Gastroesophageal sphincter (tissue), 3 donors: ENCODE measurements around the gene PCSK5.

ENCODE experiments used
- POLR2AphosphoS5 ChIP-seq: sonication (generic); formaldehyde crosslinking; IDR thresholded peaks from one replicate; pipeline ENCODE4 v1.6.1; 2017; ENCODE audit warnings: antibody characterized with exemption
- TF ChIP-seq, protein P1 (sequence below), 4 experiments: fragments of 200-600 bp in 2 of 4; fragments of 450-650 bp in 2 of 4; sonication (generic) in 1 of 4; IDR thresholded peaks; one replicate each; pipeline ENCODE4 v1.5.1; 2017 to 2019; ENCODE audit warnings: antibody characterized with exemption in 4 of 4, mild to moderate bottlenecking in 2 of 4, moderate library complexity in 2 of 4

DNA sequence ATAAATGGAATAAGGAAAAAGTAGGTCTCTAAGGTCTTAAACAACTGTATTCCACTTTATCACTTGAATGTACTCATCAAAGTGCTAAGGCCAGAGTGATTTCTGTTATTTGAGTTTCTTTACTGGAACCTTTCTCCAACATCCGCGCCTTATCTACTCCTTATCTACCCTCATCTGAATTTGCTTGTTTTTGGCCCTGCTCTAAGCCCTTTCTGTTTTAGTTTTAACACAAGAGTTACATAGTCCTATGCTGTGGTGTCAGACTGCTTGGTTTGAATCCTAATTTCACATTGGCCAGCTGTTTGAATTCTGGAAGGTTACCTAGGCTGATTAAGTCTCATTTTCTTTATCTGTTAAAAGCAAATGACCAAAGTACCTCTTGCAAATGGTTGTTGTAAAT lies 128.3 kb downstream of the PCSK5 start:
- TF ChIP-seq POLR2AphosphoS5, result no peak
- TF ChIP-seq, protein P1, sequence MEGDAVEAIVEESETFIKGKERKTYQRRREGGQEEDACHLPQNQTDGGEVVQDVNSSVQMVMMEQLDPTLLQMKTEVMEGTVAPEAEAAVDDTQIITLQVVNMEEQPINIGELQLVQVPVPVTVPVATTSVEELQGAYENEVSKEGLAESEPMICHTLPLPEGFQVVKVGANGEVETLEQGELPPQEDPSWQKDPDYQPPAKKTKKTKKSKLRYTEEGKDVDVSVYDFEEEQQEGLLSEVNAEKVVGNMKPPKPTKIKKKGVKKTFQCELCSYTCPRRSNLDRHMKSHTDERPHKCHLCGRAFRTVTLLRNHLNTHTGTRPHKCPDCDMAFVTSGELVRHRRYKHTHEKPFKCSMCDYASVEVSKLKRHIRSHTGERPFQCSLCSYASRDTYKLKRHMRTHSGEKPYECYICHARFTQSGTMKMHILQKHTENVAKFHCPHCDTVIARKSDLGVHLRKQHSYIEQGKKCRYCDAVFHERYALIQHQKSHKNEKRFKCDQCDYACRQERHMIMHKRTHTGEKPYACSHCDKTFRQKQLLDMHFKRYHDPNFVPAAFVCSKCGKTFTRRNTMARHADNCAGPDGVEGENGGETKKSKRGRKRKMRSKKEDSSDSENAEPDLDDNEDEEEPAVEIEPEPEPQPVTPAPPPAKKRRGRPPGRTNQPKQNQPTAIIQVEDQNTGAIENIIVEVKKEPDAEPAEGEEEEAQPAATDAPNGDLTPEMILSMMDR (IDR thresholded peaks at IDR 0.05), result no peak
